Stimulated activated CD4-positive, alpha-beta T cell treated with anti-CD3 and anti-CD28 coated beads, Interleukin-1b, Interleukin-23, amount 100 ng/mL, for 1 hour (primary cell): ENCODE measurements around the gene RPS18.

ENCODE experiments used
- DNase-seq, 2 donors: peaks; one replicate each; pipeline ENCODE4 v3.0.0-alpha.2; 2020; ENCODE audit warnings: low read depth in 2 of 2

The RPS18 gene

GRCh38 chr6:33314943-33315792, 43.3 kb downstream of the RPS18 start:
- no peak for DNase-seq

- no peak for DNase-seq
These were observed 44.1 kb downstream of the RPS18 start for GRCh38 chr6:33315793-33316602.

GRCh38 chr6:33316603-33317418, 44.9 kb downstream of the RPS18 start:
- DNase-seq, result no peak

GRCh38 chr6:33317419-33317668, 45.5 kb downstream of the RPS18 start:
- peak in 1 of 2 donors; percentile 23 for DNase-seq

GRCh38 chr6:33317669-33318425, 46.0 kb downstream of the RPS18 start, which contains the start of gene ZBTB22:
Gene ZBTB22 (minus strand): TSS chr6:33317744. CDS start chr6:33316916, 828 bp downstream.
- DNase-seq, result peak; percentile 88 to 89

- no peak for DNase-seq
These were observed 46.7 kb downstream of the RPS18 start for GRCh38 chr6:33318426-33319073.

- DNase-seq, result no peak
These were observed 48.1 kb downstream of the RPS18 start for GRCh38 chr6:33319939-33320314.

GRCh38 chr6:33320315-33321181, 48.7 kb downstream of the RPS18 start:
- DNase-seq, result no peak

GRCh38 chr6:33321227-33321626, 49.4 kb downstream of the RPS18 start:
- DNase-seq, result no peak

GRCh38 chr6:33323623-33323948, 51.7 kb downstream of the RPS18 start:
- DNase-seq, result no peak

- no peak for DNase-seq
These were observed 52.2 kb downstream of the RPS18 start for GRCh38 chr6:33324125-33324524.
